Measurements from ENCODE around the gene GNB4.
A peak's percentile ranks its signal among the peaks of the same experiment; 100 is the strongest.

The GNB4 gene

GRCh38 chr3:179451265-179452175 lies at the start of gene GNB4:
GNB4 (minus strand) TSS chr3:179451470; CDS start chr3:179426200, 25,270 bp downstream.
- peak within 1 kb of the TSS; percentile 58 for H3K4me3 ChIP-seq (ENCODE audit: low read depth, low read length)
- DNase-seq (ENCODE audit: low read depth): no peak
- TF ChIP-seq CTCF (IDR thresholded peaks at IDR 0.05; ENCODE audit: low read depth, low read length, missing control alignments): no peak

GRCh38 chr3:179495483-179495882 lies 44.2 kb upstream of the GNB4 start:
- TF ChIP-seq CTCF (IDR thresholded peaks at IDR 0.05; ENCODE audit: low read depth, low read length, missing control alignments): no peak
- H3K4me3 ChIP-seq (ENCODE audit: low read depth, low read length): no peak overlapping the region
- DNase-seq (ENCODE audit: low read depth): no peak

GRCh38 chr3:179493260-179493659 lies 42.0 kb upstream of the GNB4 start:
- no peak for TF ChIP-seq CTCF (IDR thresholded peaks at IDR 0.05; ENCODE audit: low read depth, low read length, missing control alignments)
- DNase-seq (ENCODE audit: low read depth): no peak

GRCh38 chr3:179488213-179488612 lies 36.9 kb upstream of the GNB4 start:
- H3K4me3 ChIP-seq (ENCODE audit: low read depth, low read length): no peak overlapping the region
- no peak for TF ChIP-seq CTCF (IDR thresholded peaks at IDR 0.05; ENCODE audit: low read depth, low read length, missing control alignments)
- no peak for DNase-seq (ENCODE audit: low read depth)

More at GRCh38 chr3:179493260-179493659, 42.0 kb upstream of the GNB4 start:
- H3K4me3 ChIP-seq (ENCODE audit: low read depth, low read length): no peak overlapping the region

GRCh38 chr3:179486806-179487205 lies 35.5 kb upstream of the GNB4 start:
- H3K4me3 ChIP-seq (ENCODE audit: low read depth, low read length): no peak overlapping the region
- no peak for TF ChIP-seq CTCF (IDR thresholded peaks at IDR 0.05; ENCODE audit: low read depth, low read length, missing control alignments)
- DNase-seq (ENCODE audit: low read depth): no peak

GRCh38 chr3:179482857-179483256 lies 31.6 kb upstream of the GNB4 start:
- no peak for TF ChIP-seq CTCF (IDR thresholded peaks at IDR 0.05; ENCODE audit: low read depth, low read length, missing control alignments)
- DNase-seq (ENCODE audit: low read depth): no peak
- no peak overlapping the region for H3K4me3 ChIP-seq (ENCODE audit: low read depth, low read length)

- no peak overlapping the region for H3K4me3 ChIP-seq (ENCODE audit: low read depth, low read length)
- no peak for TF ChIP-seq CTCF (IDR thresholded peaks at IDR 0.05; ENCODE audit: low read depth, low read length, missing control alignments)
- no peak for DNase-seq (ENCODE audit: low read depth)
Measured at GRCh38 chr3:179476215-179476614, 24.9 kb upstream of the GNB4 start.

Measured in GM12864 (cell line).